GM12872 (cell line): ENCODE data around the gene ATP8B4.

Experiments
- TF ChIP-seq, protein P1 (sequence below): IDR thresholded peaks from 3 replicates; pipeline ENCODE4 v1.5.1; 2011; ENCODE audit warnings: low read depth, mild to moderate bottlenecking, low read length, moderate library complexity; ENCODE audit not compliant: insufficient read depth

The ATP8B4 gene

DNA sequence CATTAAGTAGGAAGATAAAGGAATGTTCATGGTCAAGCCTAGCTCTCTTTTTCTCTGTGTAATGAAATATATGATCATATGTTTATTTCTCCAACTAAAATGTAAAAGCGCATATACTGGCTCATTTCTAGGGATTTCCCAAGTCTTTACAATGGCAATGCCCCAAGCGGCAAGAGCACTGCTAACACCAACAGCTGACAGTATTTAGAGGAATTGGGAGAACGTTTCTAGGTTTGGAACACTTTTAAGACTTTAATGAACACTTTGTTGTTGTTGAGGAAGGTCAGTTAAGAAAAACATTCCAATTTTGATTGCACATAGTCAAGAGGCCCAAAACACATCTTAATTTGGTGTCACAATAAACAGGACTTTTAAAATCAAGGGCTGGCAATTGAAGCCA lies 132.7 kb downstream of the ATP8B4 start:
- TF ChIP-seq, protein P1, sequence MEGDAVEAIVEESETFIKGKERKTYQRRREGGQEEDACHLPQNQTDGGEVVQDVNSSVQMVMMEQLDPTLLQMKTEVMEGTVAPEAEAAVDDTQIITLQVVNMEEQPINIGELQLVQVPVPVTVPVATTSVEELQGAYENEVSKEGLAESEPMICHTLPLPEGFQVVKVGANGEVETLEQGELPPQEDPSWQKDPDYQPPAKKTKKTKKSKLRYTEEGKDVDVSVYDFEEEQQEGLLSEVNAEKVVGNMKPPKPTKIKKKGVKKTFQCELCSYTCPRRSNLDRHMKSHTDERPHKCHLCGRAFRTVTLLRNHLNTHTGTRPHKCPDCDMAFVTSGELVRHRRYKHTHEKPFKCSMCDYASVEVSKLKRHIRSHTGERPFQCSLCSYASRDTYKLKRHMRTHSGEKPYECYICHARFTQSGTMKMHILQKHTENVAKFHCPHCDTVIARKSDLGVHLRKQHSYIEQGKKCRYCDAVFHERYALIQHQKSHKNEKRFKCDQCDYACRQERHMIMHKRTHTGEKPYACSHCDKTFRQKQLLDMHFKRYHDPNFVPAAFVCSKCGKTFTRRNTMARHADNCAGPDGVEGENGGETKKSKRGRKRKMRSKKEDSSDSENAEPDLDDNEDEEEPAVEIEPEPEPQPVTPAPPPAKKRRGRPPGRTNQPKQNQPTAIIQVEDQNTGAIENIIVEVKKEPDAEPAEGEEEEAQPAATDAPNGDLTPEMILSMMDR = no peak

DNA sequence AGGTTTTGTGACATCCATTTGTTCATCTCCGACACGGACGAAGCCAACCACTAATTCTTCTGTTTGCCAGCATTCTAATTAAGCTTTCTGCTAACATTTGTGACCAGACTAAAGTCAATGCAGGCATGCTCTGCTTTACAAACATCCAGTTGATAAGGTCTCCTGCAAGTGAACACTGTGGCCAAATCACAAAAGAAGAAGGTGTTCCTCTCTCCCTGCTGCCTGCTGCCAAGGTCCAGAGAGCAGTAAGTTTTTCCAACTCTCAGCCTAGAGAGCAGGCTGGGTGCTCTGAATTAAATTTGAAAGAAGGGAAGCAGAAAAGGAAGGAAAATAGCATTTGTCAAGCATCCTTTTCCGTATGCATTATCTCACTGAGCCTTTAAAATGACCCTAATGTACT lies 133.6 kb downstream of the ATP8B4 start:
- TF ChIP-seq, protein P1 = no peak

DNA sequence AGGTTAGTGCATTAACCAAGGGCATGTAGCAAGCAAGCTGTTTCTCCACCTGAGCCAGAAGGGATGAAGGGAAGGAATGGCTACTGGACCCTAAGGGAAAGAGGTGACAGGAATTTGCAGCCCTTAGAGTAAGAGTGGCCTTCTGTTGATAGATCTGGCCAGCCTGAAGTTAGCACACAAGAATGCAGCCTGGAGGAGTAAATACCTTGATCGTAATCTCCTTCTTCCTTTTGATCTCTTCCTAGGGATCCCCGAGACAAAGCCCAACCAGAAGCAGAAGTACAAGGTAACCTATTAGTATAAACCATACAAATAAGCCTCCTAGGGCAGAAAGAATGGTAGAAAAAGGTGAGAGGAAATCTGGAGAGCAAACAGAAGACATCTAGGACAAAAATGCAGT lies 134.6 kb downstream of the ATP8B4 start:
- TF ChIP-seq, protein P1 = no peak

DNA sequence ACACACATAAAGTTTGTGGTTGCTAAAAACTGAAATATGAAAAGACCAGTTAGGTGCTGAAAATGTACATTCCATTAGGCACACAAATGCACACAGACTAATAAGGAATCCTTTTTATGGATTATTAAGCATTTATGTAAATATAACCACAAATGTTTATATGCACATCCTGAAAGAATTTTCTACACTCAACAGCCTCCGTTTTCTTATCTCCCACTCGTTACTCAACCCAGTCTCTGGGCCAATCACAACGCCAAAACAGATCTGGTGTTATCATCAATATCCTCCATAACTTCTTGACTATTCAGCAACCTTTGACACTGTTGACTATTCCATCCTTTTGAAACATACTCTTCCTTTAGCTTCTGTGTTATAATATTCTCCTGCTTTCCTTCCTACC lies 136.4 kb downstream of the ATP8B4 start:
- TF ChIP-seq, protein P1 = no peak

DNA sequence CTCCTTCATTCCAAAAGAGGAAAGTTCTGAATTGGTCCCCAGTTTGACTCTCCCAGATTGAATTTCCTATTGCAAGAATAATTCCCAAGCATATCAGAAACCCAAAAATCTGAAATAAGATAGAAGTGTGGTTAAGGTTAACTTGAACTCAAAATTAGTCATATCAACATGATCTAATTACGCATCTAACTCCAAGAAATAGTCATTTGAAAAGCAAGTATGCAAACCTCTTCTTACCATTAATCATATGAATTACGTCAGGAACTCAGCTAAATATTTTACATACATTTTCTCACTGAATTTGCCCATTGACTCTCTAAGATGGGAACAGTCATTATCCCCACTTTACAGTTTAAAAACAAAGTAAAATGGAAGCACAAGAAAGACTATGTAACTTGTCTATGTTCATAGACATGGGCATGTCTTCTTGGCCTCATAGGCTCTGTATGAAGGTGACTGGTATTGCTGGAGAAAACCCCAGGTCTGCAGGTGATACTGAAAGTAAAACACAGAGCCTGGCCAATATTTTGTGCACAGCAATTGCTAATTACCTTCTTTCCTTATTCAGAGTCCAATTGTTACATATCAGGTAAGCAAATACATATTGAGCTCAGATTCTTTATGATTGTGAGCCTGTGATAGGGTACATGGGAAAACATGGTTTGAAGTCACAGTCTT lies 139.2 kb downstream of the ATP8B4 start:
- TF ChIP-seq, protein P1 = no peak

DNA sequence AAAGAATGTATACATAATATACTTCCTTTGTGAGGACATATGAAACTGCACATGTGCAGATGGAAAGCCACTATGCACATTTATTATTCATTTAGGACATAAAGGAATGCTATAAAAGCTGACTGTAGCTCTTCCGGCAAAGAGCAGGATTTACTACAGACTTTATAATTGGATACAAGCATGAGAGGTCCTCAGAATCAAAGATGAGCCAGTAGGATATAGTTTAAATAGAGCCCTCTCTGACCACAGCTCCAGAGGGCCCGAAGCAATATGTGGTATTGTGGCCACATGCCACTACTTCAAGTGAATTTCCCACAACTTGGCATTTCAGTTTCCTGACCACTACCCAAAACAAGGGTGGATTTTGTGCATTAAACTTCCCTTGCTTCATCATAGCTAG lies 140.9 kb downstream of the ATP8B4 start:
- TF ChIP-seq, protein P1 = no peak

DNA sequence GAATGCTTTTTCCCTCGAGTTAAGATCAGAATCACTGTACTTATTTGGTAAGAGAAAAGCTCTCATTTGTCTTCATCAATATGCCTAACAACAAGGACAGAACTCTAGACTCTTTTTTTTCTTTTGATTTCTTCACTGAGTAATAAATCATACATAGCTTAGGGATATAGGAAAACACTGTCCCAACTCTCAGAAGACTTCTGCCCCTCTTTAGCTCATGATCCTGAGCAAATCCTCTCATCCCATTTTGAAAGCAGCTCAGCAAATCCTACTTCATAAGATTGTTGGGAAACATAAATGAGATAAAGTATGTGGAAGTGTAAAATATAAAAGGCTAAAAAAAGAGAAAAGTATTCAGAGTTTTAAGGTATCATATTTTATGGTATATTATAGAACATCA lies 141.7 kb downstream of the ATP8B4 start:
- TF ChIP-seq, protein P1 = no peak

DNA sequence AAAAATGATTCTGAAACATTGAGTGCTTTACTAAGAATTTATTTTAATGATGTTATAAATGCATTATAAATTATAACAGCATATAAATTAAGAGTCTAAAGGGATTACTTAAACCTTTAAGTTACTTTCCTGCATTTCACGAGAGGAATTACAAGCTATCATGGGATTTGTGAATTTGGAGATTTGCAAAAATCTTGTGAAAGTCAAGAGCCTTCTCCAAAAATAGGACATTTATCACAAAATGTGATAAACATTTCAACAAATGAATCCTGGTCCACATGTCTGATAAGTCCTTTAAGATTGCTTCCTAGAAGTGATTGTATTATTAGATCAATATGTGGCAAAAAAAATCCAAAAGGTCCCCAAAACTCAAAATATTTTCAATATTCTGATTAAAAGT lies 154.5 kb downstream of the ATP8B4 start:
- TF ChIP-seq, protein P1 = no peak
